HL-60 (cell line): Measurements from ENCODE around the gene ADIG.

Experiments used
- GABPA ChIP-seq: IDR thresholded peaks from 2 replicates; pipeline ENCODE4 v1.6.1; 2012; ENCODE audit warnings: low read depth
- POLR2AphosphoS5 ChIP-seq: IDR thresholded peaks from 2 replicates; pipeline ENCODE4 v1.6.1; 2012; ENCODE audit warnings: low read depth
- REST ChIP-seq: IDR thresholded peaks from 2 replicates; pipeline ENCODE4 v1.6.1; 2012; ENCODE audit warnings: low read depth; ENCODE audit not compliant: insufficient replicate concordance
- SPI1 ChIP-seq: IDR thresholded peaks from 2 replicates; pipeline ENCODE4 v1.6.1; 2012; ENCODE audit warnings: low read depth, mild to moderate bottlenecking, borderline replicate concordance
- TF ChIP-seq, protein P1 (sequence below): IDR thresholded peaks from one replicate; pipeline ENCODE4 v1.5.1; 2011; ENCODE audit warnings: low read length, control low read depth, inconsistent platforms; ENCODE audit not compliant: insufficient read depth

- TF ChIP-seq, protein P1, sequence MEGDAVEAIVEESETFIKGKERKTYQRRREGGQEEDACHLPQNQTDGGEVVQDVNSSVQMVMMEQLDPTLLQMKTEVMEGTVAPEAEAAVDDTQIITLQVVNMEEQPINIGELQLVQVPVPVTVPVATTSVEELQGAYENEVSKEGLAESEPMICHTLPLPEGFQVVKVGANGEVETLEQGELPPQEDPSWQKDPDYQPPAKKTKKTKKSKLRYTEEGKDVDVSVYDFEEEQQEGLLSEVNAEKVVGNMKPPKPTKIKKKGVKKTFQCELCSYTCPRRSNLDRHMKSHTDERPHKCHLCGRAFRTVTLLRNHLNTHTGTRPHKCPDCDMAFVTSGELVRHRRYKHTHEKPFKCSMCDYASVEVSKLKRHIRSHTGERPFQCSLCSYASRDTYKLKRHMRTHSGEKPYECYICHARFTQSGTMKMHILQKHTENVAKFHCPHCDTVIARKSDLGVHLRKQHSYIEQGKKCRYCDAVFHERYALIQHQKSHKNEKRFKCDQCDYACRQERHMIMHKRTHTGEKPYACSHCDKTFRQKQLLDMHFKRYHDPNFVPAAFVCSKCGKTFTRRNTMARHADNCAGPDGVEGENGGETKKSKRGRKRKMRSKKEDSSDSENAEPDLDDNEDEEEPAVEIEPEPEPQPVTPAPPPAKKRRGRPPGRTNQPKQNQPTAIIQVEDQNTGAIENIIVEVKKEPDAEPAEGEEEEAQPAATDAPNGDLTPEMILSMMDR: no peak
- no peak for TF ChIP-seq POLR2AphosphoS5
- TF ChIP-seq GABPA: no peak
- no peak for TF ChIP-seq REST
- TF ChIP-seq SPI1: no peak
Observed at GRCh38 chr20:38603286-38603685, 22.3 kb downstream of the ADIG start.
